Stimulated activated CD8-positive, alpha-beta memory T cell treated with anti-CD3 and anti-CD28 coated beads, Interleukin-4, amount 100 ng/mL, for 24 hours (primary cell): ENCODE results near the gene ACOT7.

Experiments used
- DNase-seq: peaks from one replicate; pipeline ENCODE4 v3.0.0-alpha.2; 2020; ENCODE audit warnings: low read depth

ACOT7 gene

DNA sequence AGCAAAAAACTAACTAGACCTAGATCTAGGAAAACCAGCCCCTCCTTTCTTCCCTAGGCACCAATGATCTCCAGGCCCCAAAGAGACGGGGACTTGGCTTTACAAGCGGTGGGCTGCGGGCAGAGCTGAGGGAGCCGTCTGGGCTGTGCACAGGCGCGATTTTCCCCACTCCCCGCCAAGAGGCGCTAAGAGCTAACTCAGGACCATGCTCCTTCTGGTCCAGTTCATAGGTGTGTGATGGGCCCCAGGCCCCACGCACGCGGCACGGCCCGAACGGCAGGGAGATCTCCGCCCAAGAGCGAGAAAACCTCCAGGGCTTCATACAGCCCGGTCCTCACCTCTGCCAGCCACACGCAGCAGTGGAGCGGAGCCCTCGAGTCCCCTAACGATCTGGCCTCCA, 125.2 kb downstream of the ACOT7 start:
- no peak for DNase-seq

DNA sequence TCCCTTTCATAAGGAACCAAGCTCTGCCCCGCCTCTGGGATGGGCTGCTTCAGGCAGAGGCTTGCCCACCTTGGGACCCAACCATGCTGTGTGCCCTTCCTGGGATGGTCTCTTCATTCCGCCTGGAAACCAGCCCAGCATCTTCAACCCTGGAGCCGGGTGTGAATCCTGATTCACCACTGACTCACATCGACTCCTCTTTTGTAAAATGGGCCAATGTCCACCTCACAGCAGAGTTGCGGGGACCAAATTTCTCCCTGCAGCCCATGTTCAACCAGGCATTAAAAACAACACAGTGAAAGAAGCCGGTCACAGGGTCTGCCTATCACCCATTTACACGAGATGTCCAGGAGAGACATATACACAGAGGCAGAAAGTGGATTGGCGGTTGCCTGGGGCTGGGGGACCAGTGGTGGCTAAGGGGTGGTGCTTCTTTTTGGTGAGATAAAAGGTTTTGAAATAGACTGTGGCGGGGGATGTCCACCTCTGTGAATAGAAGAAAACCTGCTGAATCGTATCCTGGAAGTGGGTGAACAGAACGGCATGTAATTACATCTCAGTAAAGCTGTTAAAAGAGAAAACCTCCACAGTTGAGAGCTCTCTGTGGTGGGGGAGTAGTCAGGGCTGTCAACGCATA, 125.8 kb downstream of the ACOT7 start:
- DNase-seq: no peak

DNA sequence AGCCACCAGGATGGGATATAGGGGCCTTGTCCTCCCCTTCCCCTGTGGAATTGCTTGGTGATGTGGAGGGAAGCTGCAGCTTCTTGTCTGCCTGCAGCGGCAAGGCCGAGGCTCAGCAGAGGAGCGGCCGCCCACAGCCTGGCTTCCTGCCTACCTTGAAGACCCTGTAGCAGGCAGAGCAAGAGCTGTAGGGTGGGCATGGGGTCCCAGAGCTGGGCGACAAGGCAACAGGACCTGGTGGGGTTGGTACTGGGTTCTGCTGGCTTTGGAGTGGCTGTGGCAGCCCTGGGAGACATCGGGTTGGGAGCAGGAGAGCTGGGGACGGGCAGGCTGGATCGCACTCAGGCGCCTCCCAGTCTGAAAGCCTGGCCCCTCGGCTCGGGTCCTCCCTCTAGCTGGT, 126.9 kb downstream of the ACOT7 start:
- DNase-seq: no peak

DNA sequence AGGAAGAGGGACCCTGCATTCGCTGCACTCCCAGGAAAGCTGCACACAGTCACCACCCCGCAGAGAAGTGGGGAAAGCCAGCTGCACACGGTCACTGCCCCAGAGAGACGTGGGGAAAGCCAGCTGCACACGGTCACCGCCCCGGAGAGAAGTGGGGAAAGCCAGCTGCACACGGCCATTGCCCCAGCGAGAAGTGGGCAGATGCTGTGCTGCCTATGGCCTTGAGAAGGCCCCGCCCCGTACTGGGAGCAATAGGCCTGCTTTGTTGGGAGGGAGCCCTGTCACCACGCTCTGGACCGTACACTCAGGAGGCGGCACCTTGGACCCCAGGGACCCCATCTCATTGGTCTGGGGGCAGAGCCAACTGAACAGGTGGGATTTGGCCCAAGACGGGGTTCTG, 128.4 kb downstream of the ACOT7 start:
- DNase-seq: no peak

DNA sequence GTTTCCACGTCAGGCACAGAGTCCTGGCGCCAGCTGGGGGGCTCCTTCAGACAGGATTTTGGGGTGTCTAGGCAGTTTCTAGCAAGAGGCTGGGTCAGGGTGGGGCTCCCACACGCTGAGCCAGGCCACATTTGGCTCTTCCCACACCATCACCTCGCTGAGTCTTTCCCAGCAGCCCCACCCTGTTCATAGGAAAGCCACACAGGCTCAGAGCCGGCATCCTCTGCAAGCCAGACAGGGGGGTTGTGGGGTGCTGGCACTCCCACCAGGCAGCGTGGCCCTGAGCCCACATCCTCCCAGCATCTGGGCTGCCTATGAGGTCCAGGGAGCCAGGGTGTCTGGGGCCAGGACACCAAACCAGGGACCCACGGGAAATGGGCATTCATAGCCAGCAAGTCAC, 129.9 kb downstream of the ACOT7 start:
- no peak for DNase-seq

DNA sequence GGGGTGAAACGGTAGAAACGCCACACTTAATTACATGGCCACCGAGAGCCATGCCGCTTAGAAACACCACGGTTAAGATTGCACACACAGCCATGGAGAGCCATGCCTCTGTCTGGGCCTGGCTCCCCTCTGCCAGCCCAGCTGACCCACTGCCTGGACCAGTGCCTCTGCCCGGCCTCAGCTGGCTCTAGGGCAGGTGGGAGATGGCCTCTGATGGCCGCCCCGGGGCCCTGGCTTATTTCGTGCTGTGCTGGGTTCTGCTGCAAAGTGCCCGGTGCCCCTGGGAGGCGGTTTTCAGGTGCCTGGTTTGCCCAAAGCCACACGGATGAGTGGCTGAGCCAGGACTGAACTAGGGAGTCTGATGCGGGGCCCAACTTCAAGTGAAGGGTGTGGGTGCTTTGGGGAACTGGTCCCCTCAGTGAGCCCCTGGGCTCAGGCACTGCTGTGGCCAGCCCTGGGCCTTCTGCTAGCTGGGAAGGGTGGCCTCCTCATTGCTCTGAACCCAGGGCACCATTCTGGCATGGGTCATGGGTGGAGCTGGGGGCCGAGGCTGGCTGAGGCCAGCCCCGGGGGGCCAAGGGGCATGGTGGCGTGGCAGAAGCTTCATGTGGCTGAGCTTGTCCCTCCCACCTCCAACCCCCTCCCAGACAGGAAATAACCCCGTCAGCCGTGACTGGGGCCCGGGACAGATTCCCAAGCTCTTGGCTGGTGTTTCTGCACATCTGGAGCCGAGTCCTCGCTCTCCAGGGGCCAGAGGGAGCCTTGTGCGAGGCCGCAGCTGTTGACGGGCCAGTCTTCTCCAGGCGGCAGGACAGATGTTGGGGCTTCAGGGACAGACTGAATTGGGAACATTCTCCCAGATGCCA, 130.8 kb downstream of the ACOT7 start:
- no peak for DNase-seq

DNA sequence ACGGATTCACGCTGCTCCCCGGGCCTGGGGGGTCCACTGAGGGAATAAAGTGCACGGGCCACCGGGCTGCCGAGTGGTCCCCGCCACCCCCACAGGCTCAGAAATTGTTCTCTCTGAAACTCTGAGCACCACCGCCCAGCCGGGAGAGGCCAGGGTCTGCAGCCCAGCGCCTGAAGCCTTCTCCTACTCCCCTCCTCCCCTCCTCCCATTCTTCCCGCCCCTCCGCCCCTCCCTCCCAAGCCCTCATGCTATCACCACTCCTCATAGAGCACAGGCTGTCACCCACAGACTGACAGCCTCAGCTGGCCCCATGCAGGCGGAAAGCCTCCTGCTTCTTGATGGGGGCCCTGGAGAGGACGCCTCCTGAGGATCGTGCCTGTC, 132.0 kb downstream of the ACOT7 start:
- DNase-seq: no peak

DNA sequence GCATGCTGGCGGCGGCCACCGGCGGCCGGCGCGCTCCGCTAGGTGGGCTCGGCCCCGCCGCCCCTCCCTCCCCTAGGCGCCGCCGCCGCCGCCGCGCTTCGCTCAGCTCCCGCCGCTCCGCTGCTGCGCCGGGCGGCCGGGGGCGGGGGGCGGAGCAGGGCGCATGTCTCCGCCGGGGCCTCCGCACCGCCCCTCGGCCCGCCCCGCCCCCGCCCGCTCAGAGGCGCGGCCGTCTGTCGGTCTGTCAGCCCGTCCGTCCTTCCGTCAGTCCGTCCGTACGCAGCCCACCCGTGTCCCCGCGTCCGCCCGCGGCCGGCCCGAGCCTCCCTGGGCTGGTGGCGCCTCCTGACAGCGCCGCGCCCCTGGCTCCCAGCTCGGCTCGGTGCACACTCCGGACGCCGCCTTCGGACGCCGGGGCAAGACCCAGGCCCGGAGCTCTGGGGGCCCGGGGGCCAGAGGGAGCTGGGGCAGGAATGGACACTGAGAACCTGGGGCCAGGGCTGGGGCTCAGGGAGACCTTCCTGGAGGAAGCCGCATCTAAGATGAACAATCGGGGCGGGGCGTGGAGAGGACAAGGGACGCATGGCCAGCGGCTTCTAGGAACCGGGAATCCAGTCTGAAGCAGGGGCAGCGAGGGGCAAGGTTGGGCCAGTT, 132.5 kb downstream of the ACOT7 start, which contains the start of gene GPR153:
Gene GPR153 (minus strand): TSS at position 138 of the 654 bp plus-strand sequence. CDS start 6,193 bp downstream, outside the sequence.
- DNase-seq: peak; percentile 54

GRCh38 chr1:6260433-6260934, 133.1 kb downstream of the ACOT7 start:
- no peak for DNase-seq

DNA sequence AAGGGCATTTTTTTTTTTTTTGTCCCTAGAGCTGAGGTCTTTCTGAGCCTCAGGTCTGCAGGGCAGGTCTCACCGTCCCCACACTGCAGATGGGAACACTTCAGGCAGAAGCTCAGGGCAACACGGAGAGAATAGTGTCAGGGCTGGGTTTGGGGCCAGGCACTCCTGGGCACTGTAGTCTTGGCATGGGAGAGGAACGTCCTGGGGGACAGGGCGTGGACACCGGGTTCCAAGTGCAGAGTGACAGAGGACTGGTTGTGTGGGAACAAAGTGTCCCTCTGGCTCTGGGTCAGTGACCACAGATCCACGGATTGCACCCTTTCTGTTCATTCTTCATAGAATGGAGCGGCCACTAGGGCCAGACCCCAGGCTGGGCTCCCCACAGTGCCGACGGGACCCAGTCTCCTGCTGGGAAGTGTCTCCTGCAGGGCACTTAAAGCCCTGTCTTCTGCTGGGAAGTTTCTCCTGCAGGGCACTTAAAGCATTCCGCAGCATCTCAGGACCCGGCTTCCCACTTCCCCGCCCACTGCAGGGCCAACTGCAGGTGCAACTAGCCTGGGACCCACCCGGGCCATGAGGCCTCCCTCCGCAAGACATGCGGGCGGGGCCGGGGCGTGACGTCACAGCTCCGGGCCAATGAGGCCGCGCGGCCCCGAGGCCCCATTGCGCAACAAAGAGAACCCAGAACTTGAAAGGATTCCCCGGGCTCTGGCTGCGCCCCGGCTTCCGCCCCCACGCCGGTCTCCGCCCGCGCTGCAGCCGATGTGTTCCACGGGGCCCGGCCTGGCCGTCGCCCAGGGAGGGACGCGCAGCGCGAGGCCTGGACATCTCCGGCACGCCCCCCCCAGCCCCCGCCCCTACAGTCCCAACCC, 133.8 kb downstream of the ACOT7 start:
- DNase-seq: peak; percentile 70

GRCh38 chr1:6258675-6259074, 134.9 kb downstream of the ACOT7 start:
- no peak for DNase-seq

GRCh38 chr1:6257541-6258069, 136.0 kb downstream of the ACOT7 start:
- no peak for DNase-seq

GRCh38 chr1:6256645-6257044, 136.9 kb downstream of the ACOT7 start:
- DNase-seq: no peak

- DNase-seq: no peak
Observed at GRCh38 chr1:6254691-6255090, 138.9 kb downstream of the ACOT7 start.

DNA sequence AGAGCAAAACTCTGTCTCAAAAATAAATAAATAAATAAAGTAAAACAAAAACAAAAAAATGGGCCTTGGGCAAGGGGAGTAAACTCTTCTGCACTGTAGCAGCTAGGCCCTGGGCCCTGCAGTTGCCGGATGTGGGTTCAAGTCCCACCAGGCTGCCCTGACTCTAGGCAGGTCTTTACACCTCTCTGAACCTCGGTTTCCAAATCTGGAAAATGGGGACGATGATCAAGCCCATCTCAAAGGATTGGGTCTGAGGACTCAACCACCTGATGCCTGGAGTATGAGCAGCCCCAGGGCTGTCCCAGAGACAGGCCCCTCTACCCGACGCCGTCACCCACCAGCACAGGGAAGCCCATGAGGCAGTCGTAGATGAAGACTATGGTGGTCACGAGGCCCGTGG, 140.2 kb downstream of the ACOT7 start:
- DNase-seq: no peak

- no peak for DNase-seq
Observed at GRCh38 chr1:6252374-6252710, 141.2 kb downstream of the ACOT7 start.

DNA sequence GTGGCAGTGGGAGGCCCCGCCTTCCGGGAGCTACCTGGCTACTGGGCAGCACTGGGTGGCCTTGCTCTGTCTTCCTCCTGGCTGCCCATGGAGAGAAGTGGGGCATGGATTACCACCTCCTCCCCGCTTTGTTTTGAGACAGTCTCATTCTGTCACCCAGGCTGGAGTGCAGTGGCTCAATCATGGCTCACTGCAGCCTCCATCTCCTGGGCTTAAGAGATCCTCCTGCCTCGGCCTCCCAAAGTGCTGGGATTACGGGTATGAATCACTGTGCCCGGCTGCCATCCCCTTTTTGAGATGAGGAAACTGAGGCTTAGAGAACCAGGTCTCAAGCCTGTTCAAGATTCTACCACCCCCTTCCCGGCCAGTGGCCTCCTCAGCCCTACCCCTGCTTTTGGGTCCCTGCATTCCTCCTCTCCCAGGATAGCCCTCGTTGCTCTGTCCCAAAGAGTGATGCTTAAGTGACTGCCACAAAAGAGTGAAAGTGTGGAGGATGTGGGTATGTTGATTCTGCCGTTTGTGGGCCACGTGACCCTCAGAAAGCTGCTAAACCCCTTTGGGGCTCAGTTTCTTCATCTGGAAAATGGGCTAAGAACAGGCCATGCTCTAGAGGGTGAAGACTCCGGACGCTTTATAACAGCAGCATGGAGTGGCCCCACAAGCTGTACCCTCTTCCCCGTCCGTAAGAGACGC, 141.7 kb downstream of the ACOT7 start:
- DNase-seq: no peak

- DNase-seq: no peak
Observed at GRCh38 chr1:6251233-6251632, 142.3 kb downstream of the ACOT7 start.

- no peak for DNase-seq
Observed at GRCh38 chr1:6249739-6250689, 143.6 kb downstream of the ACOT7 start.
